Activated CD4-positive, alpha-beta T cell treated with anti-CD3 and anti-CD28 coated beads for 1 hour (primary cell): ENCODE measurements around the gene SPART.

ENCODE experiments used
- DNase-seq: peaks from one replicate; pipeline ENCODE4 v3.0.0-alpha.2; 2020

Gene SPART, protein sequence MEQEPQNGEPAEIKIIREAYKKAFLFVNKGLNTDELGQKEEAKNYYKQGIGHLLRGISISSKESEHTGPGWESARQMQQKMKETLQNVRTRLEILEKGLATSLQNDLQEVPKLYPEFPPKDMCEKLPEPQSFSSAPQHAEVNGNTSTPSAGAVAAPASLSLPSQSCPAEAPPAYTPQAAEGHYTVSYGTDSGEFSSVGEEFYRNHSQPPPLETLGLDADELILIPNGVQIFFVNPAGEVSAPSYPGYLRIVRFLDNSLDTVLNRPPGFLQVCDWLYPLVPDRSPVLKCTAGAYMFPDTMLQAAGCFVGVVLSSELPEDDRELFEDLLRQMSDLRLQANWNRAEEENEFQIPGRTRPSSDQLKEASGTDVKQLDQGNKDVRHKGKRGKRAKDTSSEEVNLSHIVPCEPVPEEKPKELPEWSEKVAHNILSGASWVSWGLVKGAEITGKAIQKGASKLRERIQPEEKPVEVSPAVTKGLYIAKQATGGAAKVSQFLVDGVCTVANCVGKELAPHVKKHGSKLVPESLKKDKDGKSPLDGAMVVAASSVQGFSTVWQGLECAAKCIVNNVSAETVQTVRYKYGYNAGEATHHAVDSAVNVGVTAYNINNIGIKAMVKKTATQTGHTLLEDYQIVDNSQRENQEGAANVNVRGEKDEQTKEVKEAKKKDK

GRCh38 chr13:36346222-36347083, at the start of gene SPART:
Gene SPART (minus strand): TSS chr13:36346394. CDS start chr13:36335830, 10,564 bp downstream.
- DNase-seq = peak; percentile 81

- DNase-seq = no peak
These were observed 49.1 kb upstream of the SPART start for GRCh38 chr13:36395280-36395679.

GRCh38 chr13:36385489-36385888, 39.3 kb upstream of the SPART start:
- DNase-seq = no peak

- no peak for DNase-seq
These were observed 35.8 kb upstream of the SPART start for GRCh38 chr13:36382030-36382429.

DNA sequence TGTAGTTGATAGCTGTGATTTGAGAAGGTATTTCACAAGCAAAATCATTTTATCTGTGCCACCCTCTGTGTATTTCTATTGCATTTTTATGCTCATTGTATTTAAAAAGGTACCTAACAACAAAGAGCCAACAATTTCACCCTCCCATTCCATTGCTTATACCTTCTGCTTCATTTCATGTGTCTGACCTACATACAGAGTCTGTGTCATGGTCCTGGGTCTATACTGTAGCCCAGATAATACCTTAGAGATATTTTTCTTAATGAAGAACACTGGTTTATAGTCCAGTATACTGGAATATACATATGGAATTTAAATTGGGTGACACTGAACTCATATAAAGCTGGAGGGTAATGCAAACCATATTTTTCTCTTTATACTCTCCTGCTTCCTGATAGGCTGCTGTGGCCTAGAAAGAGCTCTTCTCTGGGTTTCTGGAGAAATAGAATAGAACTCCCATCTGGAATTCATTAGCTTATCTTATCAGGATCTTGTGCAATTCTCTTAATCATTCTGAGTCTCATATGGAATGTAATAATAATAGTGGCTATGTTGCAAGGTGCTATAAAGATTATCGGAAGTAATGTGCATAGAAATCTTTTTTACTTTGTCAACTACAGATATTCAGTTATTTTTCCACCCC, 31.8 kb upstream of the SPART start:
- no peak for DNase-seq

GRCh38 chr13:36374063-36374462, 27.9 kb upstream of the SPART start:
- DNase-seq = no peak

- no peak for DNase-seq
These were observed 25.0 kb upstream of the SPART start for GRCh38 chr13:36371185-36371584.

- no peak for DNase-seq
These were observed 23.9 kb upstream of the SPART start for GRCh38 chr13:36370108-36370429.

DNA sequence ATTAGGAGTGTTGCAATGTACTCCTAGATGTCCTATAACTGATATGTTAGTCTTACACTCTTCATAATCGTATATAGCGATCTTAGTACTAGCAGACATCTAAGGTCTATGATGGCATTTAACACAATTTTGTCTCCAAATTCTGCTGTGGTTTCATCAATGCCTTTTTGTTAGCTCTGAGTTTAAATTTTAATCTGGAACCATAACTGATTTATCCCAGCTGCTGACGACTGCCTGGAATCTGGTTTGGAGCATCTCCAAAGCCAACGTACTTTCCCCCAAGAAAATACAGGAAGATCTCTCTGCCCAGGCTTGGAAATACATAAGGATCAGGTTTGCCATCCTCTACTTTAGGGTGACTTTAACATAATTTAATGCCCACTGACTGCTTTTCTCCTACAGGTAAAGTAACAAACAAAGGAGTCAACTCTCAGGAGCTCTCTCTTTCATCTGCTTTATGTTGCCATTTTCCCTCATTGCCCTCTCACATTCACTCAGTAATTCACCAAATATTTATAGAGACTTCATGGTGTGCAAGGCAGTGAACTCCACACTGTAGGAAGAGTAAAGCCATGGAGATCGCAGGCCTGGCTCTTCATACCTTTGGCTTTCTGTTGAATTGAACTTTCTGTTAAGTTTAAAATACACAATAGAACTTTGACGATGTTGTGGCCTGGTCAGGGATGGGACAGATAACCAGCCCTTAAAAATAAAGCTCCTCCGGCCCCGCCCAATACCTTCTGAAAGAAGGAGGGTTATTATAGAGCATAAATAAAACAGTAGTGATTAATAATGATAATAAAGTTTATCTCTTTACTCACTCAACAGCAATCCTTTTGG, 23.3 kb upstream of the SPART start:
- DNase-seq = no peak

- no peak for DNase-seq
These were observed 19.8 kb upstream of the SPART start for GRCh38 chr13:36366031-36366430.

DNA sequence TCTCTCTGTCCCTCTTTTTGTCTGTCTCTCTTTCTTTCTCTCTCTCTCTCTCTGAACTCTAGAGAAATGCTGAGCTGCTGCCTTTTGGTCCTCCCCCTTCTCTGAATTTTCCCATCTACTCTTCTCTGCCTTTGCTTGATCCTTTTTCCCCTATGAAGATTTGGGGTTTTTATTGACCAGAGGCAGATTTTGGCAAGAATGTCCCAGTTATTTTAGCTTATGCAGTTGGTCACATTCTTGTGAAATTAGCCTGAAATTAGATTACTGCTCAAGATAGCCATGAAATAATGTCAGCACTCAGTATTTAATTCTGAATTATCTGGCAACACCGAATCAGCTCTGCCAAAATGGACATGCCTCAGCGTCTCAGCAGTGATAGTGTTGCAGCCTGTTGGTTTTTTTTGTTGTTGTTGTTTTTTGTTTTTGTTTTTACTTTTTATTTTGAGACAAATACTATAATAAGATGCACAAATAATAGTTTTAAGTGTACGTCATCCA, 17.2 kb upstream of the SPART start:
- no peak for DNase-seq

DNA sequence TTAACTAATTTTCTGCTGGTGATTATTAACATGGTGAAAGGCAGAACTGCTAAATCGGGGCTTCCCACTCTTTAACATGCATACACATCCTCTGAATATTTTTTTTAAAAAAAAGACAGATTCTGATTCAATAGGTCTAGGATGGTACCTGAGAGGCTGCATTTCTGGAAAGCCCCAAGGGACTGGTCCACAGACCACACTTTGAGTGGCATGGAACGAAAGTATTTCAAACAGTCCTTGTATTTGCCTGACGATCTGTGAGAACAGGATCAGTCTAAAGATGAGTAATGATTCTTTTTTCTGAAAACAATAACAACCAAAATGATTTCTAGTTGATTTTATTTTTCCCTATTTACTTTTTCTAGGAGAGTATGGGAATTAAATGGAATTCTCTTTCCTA, 16.7 kb upstream of the SPART start:
- DNase-seq = no peak

DNA sequence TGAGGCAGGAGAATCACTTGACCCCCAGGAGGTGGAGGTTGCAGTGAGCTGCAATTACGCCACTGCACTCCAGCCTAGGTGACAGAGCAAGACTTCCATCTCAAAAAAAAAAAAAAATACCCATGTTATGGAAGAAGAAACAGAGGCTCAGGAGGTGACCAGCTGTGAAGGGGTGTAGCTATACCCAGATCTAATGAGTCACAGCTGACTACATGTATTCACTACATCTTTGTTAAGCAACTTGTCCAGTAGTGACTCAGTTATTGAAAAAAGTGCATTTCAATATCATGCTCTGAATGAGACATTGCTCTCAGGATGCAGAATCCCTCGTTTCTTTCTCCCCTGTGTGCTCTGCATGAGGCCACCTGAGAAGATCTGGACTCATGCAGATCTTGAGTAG, 16.1 kb upstream of the SPART start:
- no peak for DNase-seq

DNA sequence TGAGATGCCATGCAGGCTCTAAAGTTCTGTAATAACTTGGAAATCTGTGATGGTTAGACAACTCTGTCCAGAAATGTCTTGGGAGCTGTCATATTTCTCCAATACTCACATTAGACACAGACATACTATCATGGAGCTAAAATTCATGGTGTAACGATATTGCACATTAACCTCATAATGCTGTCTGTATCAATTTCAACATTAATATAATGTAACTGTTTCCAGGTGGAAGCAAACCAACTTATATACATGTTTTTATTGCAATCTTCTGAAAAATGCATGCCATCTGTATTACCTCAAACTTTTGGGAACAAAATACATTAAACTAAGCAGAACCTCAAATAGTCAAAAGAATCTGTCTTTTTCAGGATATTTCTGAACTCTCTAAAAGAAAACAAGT, 14.7 kb upstream of the SPART start:
- DNase-seq = no peak

GRCh38 chr13:36359301-36359950, 13.2 kb upstream of the SPART start:
- DNase-seq = no peak

GRCh38 chr13:36358175-36358718, 12.1 kb upstream of the SPART start:
- DNase-seq = no peak

GRCh38 chr13:36357692-36358091, 11.5 kb upstream of the SPART start:
- DNase-seq = no peak

GRCh38 chr13:36357231-36357630, 11.0 kb upstream of the SPART start:
- DNase-seq = no peak

DNA sequence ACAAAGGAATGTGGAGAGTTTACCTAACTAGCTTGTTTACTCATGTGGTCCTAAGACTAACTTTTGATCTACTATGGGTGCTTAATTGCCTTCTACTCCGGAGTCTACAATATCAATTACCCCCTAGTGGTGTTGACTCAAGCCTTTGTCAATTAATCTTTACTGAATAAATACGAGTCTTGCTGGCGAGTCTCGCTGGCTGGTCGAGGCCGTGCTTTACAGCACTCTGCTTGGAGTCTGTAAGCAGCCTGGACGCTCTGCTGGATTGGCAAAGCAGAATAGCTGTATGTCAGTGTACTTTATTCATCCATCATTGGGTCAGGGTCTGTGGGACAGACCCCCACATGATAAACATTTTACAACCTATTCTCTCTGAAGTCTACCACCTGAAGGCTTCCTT, 9.9 kb upstream of the SPART start:
- DNase-seq = no peak

GRCh38 chr13:36355632-36356031, 9.4 kb upstream of the SPART start:
- DNase-seq = no peak
